ENCODE data around the gene RGS14.

GRCh38 chr5:177316005-177316404 lies 41.7 kb upstream of the RGS14 start:
- no peak for TF ChIP-seq CTCF (IDR thresholded peaks at IDR 0.05; ENCODE audit: low read depth, low read length, poor library complexity, severe bottlenecking)
- TF ChIP-seq EZH2phosphoT487 (IDR thresholded peaks at IDR 0.05; ENCODE audit: borderline replicate concordance, low read length): no peak

Measured in DOHH2 (cell line).